K562 (cell line): ENCODE results near the gene PPP1R9B. TPM values are rescaled to one million over a fixed set of nuclear protein-coding genes. Genes with fewer than 3 reads are reported as not detected.

Source experiments
- ARNT ChIP-seq, 2 experiments: fragments of 450-650 bp; IDR thresholded peaks; 2 replicates each; pipeline ENCODE4 v1.6.1; 2016; ENCODE audit warnings: mild to moderate bottlenecking in 1 of 2
- ATF7 ChIP-seq: fragments of 450-650 bp; IDR thresholded peaks from 2 replicates; pipeline ENCODE4 v1.7.1; 2014; ENCODE audit warnings: mild to moderate bottlenecking, moderate library complexity
- E4F1 ChIP-seq: fragments of 250-450 bp; sonication (Bioruptor Pico); IDR thresholded peaks from 2 replicates; pipeline ENCODE4 v1.5.0; 2021; ENCODE audit warnings: mild to moderate bottlenecking, borderline replicate concordance
- EZH2 ChIP-seq: IDR thresholded peaks from 2 replicates; pipeline ENCODE4 v1.6.1; 2012; ENCODE audit warnings: low read depth, mild to moderate bottlenecking, inconsistent platforms, low read length, borderline replicate concordance
- MCM2 ChIP-seq: fragments of 450-650 bp; IDR thresholded peaks from 2 replicates; pipeline ENCODE4 v1.6.1; 2017; ENCODE audit warnings: low read depth, mild to moderate bottlenecking
- MEIS2 ChIP-seq: fragments of 450-650 bp; IDR thresholded peaks from 2 replicates; pipeline ENCODE4 v1.6.1; 2014; ENCODE audit warnings: mild to moderate bottlenecking; ENCODE audit not compliant: partially characterized antibody
- MTA3 ChIP-seq: fragments of 450-650 bp; formaldehyde crosslinking; IDR thresholded peaks from 2 replicates; pipeline ENCODE4 v1.6.1; 2017; ENCODE audit warnings: mild to moderate bottlenecking, borderline replicate concordance
- NUFIP1 ChIP-seq: fragments of 450-650 bp; IDR thresholded peaks from 2 replicates; pipeline ENCODE4 v1.6.1; 2018; ENCODE audit not compliant: partially characterized antibody
- RAD51 ChIP-seq: fragments of 450-650 bp; IDR thresholded peaks from 2 replicates; pipeline ENCODE4 v1.7.1; 2016; ENCODE audit warnings: low read depth, mild to moderate bottlenecking, borderline replicate concordance
- RB1 ChIP-seq: fragments of 450-650 bp; IDR thresholded peaks from 2 replicates; pipeline ENCODE4 v1.6.1; 2017; ENCODE audit warnings: low read depth, mild to moderate bottlenecking
- SMAD3 ChIP-seq: fragments of 450-650 bp; formaldehyde crosslinking; conservative IDR thresholded peaks from 2 replicates; pipeline ENCODE4 v1.4.0; 2020; ENCODE audit warnings: mild to moderate bottlenecking
- TAL1 ChIP-seq: fragments of 450-650 bp; IDR thresholded peaks from 2 replicates; pipeline ENCODE4 v1.6.1; 2016; ENCODE audit warnings: mild to moderate bottlenecking
- YBX1 ChIP-seq: fragments of 450-650 bp; IDR thresholded peaks from 2 replicates; pipeline ENCODE4 v1.7.1; 2016; ENCODE audit warnings: mild to moderate bottlenecking
- ZBTB43 ChIP-seq: sonication (generic); formaldehyde crosslinking; IDR thresholded peaks from 2 replicates; pipeline ENCODE4 v1.8.0; 2023; ENCODE audit warnings: mild to moderate bottlenecking, missing genetic modification reagents
- ZNF41 ChIP-seq: fragments of 250-450 bp; sonication (Bioruptor Pico); conservative IDR thresholded peaks from 2 replicates; pipeline ENCODE4 v1.4.0; 2020; ENCODE audit warnings: mild to moderate bottlenecking
- ZNF445 ChIP-seq: fragments of 250-450 bp; sonication (Bioruptor Pico); IDR thresholded peaks from 2 replicates; pipeline ENCODE4 v1.4.0; 2020; ENCODE audit warnings: low read depth, mild to moderate bottlenecking, moderate library complexity
- ZNF586 ChIP-seq: fragments of 450-650 bp; formaldehyde crosslinking; conservative IDR thresholded peaks from 2 replicates; pipeline ENCODE4 v1.4.0; 2020; ENCODE audit warnings: mild to moderate bottlenecking, moderate library complexity
- polyA plus RNA-seq, 8 experiments: library from polyadenylated mRNA; depleted of rRNA in 4 of 8; stranded (reverse) in 5 of 8; unstranded in 3 of 8; fragments of >200 nt; fragmentation: Nextera tagmentation in 2 of 8; fragmentation: Illumina TruSeq in 1 of 8; extraction: Ambion mirVana in 2 of 8; extraction: Trizol in 1 of 8; gene quantifications; 2 replicates each; pipeline versions ENCODE4 v1.2.1 to v1.2.3, GENCODE V29; 2011 to 2014; ENCODE audit warnings: inconsistent platforms in 1 of 8, missing spikeins in 1 of 8
- total RNA-seq, 7 experiments: library from RNA; depleted of rRNA in 6 of 7; stranded (reverse); fragments of >200 nt in 6 of 7; fragmentation: Illumina TruSeq in 2 of 7; extraction: Trizol in 2 of 7; gene quantifications; 2 replicates each; pipeline versions ENCODE4 v1.2.1 to v1.2.3, GENCODE V29; 2011 to 2021; ENCODE audit warnings: low replicate concordance in 1 of 7
- TF ChIP-seq, protein P1 (sequence below): IDR thresholded peaks from 2 replicates; pipeline ENCODE4 v1.6.1; 2012; ENCODE audit warnings: low read depth, low read length, improper control_type of control experiment, borderline replicate concordance
- TF ChIP-seq, protein P2 (sequence below), 2 experiments: IDR thresholded peaks; 2 replicates each; pipeline ENCODE4 v1.6.1; 2011; ENCODE audit warnings: borderline replicate concordance in 1 of 2, control low read depth in 1 of 2, low read depth in 1 of 2, low read length in 1 of 2, mild to moderate bottlenecking in 1 of 2, mixed read lengths in 1 of 2, moderate library complexity in 1 of 2; ENCODE audit not compliant: insufficient read depth in 1 of 2, insufficient read length in 1 of 2, poor library complexity in 1 of 2, severe bottlenecking in 1 of 2; ENCODE audit errors: extremely low read depth in 1 of 2

PPP1R9B gene
- total and polyA plus RNA-seq, 9 of the 15 experiments (the other 6 are each of a cell fraction or from before 2014, with no cell fraction given) = 0.10 to 63.5 (median 24.7) TPM

- TF ChIP-seq, protein P1, sequence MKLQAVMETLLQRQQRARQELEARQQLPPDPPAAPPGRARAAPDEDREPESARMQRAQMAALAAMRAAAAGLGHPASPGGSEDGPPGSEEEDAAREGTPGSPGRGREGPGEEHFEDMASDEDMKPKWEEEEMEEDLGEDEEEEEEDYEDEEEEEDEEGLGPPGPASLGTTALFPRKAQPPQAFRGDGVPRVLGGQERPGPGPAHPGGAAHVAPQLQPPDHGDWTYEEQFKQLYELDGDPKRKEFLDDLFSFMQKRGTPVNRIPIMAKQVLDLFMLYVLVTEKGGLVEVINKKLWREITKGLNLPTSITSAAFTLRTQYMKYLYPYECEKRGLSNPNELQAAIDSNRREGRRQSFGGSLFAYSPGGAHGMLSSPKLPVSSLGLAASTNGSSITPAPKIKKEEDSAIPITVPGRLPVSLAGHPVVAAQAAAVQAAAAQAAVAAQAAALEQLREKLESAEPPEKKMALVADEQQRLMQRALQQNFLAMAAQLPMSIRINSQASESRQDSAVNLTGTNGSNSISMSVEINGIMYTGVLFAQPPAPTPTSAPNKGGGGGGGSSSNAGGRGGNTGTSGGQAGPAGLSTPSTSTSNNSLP = no peak
- TF ChIP-seq ZNF445 (CRISPR knock-in tag) = no peak
- TF ChIP-seq ZNF41 (CRISPR knock-in tag) = no peak
- TF ChIP-seq ATF7 = 0 out of 2 replicates have a peak, but pooled peaks have one; percentile 14
- TF ChIP-seq SMAD3 (CRISPR knock-in tag) = no peak
- TF ChIP-seq MEIS2 = peak; percentile 37
- TF ChIP-seq MTA3 = peak; percentile 58; the same call in 1 of the 2 replicates
- no peak for TF ChIP-seq TAL1
- no peak for TF ChIP-seq YBX1
- no peak for TF ChIP-seq ZBTB43
- no peak for TF ChIP-seq E4F1 (CRISPR knock-in tag)
- TF ChIP-seq ZNF586 (CRISPR knock-in tag) = no peak
- TF ChIP-seq EZH2 = no peak
- TF ChIP-seq, protein P2, sequence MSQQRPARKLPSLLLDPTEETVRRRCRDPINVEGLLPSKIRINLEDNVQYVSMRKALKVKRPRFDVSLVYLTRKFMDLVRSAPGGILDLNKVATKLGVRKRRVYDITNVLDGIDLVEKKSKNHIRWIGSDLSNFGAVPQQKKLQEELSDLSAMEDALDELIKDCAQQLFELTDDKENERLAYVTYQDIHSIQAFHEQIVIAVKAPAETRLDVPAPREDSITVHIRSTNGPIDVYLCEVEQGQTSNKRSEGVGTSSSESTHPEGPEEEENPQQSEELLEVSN (IDR thresholded peaks at IDR 0.05; ENCODE audit: borderline replicate concordance in 1 of 2, extremely low read depth in 1 of 2, insufficient read depth in 1 of 2, insufficient read length in 1 of 2, low read depth in 1 of 2, low read length in 1 of 2, poor library complexity in 1 of 2, severe bottlenecking in 1 of 2) = peak; percentile 89 to 98
- TF ChIP-seq ARNT (IDR thresholded peaks at IDR 0.05) = no peak
- TF ChIP-seq RB1 = peak; percentile 89
- TF ChIP-seq MCM2 = no peak
- no peak for TF ChIP-seq RAD51
- TF ChIP-seq NUFIP1 = no peak
Measured at GRCh38 chr17:50117202-50118051, 33.0 kb downstream of the PPP1R9B start (continued).
